CD14-positive monocyte (primary cell): Measurements from ENCODE around the gene KRTAP13-4. TPM values are rescaled to one million over a fixed set of nuclear protein-coding genes. Genes with fewer than 3 reads are reported as not detected.

Source experiments
- DNase-seq, 3 donors: peaks; one replicate each; pipeline ENCODE4 v3.0.0-alpha.2; 2011 to 2022
- H2AFZ ChIP-seq: 2 replicates; pipeline ENCODE4 v1.6.0; 2012; ENCODE audit warnings: mild to moderate bottlenecking, low read depth, low read length, inconsistent platforms; ENCODE audit not compliant: insufficient read depth, poor library complexity, severe bottlenecking
- H3K27ac ChIP-seq, 2 donors: 1 replicate in 1 of 2; 2 replicates in 1 of 2; pipeline ENCODE4 v1.5.1; 2012 to 2013; ENCODE audit warnings: low read length in 2 of 2, control low read depth in 1 of 2, inconsistent platforms in 1 of 2, low read depth in 1 of 2, mild to moderate bottlenecking in 1 of 2
- H3K27me3 ChIP-seq, 2 donors: one replicate each; pipeline versions ENCODE4 v1.6.0 to v1.6.1; 2011 to 2013; ENCODE audit warnings: low read length in 2 of 2; ENCODE audit not compliant: control insufficient read depth in 2 of 2, insufficient read depth in 2 of 2
- H3K36me3 ChIP-seq, 2 donors: replicated peaks in 1 of 2; 1 replicate in 1 of 2; 2 replicates in 1 of 2; pipeline versions ENCODE4 v1.5.1 to v1.6.1; 2012 to 2013; ENCODE audit warnings: low read length in 2 of 2, control low read depth in 1 of 2, inconsistent platforms in 1 of 2, mild to moderate bottlenecking in 1 of 2; ENCODE audit not compliant: insufficient read depth in 2 of 2, control insufficient read depth in 1 of 2
- H3K4me1 ChIP-seq, 2 donors: 1 replicate in 1 of 2; 2 replicates in 1 of 2; pipeline versions ENCODE4 v1.5.1 to v1.6.1; 2012 to 2013; ENCODE audit warnings: low read length in 2 of 2, control low read depth in 1 of 2, inconsistent platforms in 1 of 2, mild to moderate bottlenecking in 1 of 2, moderate library complexity in 1 of 2; ENCODE audit not compliant: insufficient read depth in 2 of 2, control insufficient read depth in 1 of 2
- H3K4me2 ChIP-seq: replicated peaks from 2 replicates; pipeline ENCODE3; 2012; ENCODE audit warnings: low read length, moderate library complexity, mild to moderate bottlenecking; ENCODE audit not compliant: poor library complexity, severe bottlenecking; ENCODE audit errors: extremely low read depth
- H3K4me3 ChIP-seq, 3 experiments: fragments of 200-600 bp in 1 of 3; sonication (generic) in 1 of 3; replicated peaks in 1 of 3; 1 replicate in 2 of 3; 2 replicates in 1 of 3; pipeline ENCODE4 v1.5.1; 2011 to 2013; ENCODE audit warnings: low read length in 3 of 3, mild to moderate bottlenecking in 3 of 3, control low read depth in 2 of 3, low read depth in 2 of 3, inconsistent platforms in 1 of 3, moderate library complexity in 1 of 3
- H3K79me2 ChIP-seq: 2 replicates; pipeline ENCODE4 v1.6.0; 2012; ENCODE audit warnings: mild to moderate bottlenecking, control low read depth, inconsistent platforms, low read length, moderate library complexity; ENCODE audit not compliant: insufficient read depth
- H3K9ac ChIP-seq: 2 replicates; pipeline ENCODE4 v1.6.0; 2017; ENCODE audit warnings: low read length, mild to moderate bottlenecking; ENCODE audit not compliant: insufficient read depth, poor library complexity, severe bottlenecking
- H3K9me3 ChIP-seq, 2 donors: replicated peaks in 1 of 2; 1 replicate in 1 of 2; 2 replicates in 1 of 2; pipeline versions ENCODE4 v1.5.1 to v1.6.1; 2012 to 2013; ENCODE audit warnings: low read length in 2 of 2, control low read depth in 1 of 2; ENCODE audit not compliant: control insufficient read depth in 1 of 2, insufficient read depth in 1 of 2
- H4K20me1 ChIP-seq: 2 replicates; pipeline ENCODE4 v1.6.0; 2012; ENCODE audit warnings: mild to moderate bottlenecking, low read length, control low read depth, moderate library complexity; ENCODE audit not compliant: insufficient read depth
- H3K27ac Mint-ChIP-seq, 7 donors: one replicate each; pipeline ENCODE4 v1.8.0; 2020; ENCODE audit warnings: mild to moderate bottlenecking in 7 of 7, mixed read lengths in 7 of 7, moderate library complexity in 6 of 7, inconsistent platforms in 2 of 7
- H3K27me3 Mint-ChIP-seq, 3 donors: one replicate each; pipeline ENCODE4 v1.8.0; 2021 to 2022; ENCODE audit warnings: low read depth in 3 of 3, mild to moderate bottlenecking in 3 of 3, mixed read lengths in 3 of 3, moderate library complexity in 3 of 3, inconsistent platforms in 1 of 3
- H3K36me3 Mint-ChIP-seq, 2 donors: one replicate each; pipeline ENCODE4 v1.8.0; 2020; ENCODE audit warnings: mixed read lengths in 2 of 2, inconsistent platforms in 1 of 2, mild to moderate bottlenecking in 1 of 2
- H3K4me1 Mint-ChIP-seq: one replicate; pipeline ENCODE4 v1.8.0; 2020; ENCODE audit warnings: mild to moderate bottlenecking, mixed read lengths
- H3K4me3 Mint-ChIP-seq, 2 donors: one replicate each; pipeline ENCODE4 v1.8.0; 2020; ENCODE audit warnings: mild to moderate bottlenecking in 2 of 2, mixed read lengths in 2 of 2, moderate library complexity in 1 of 2
- H3K9me3 Mint-ChIP-seq, 7 donors: one replicate each; pipeline ENCODE4 v1.8.0; 2020 to 2022; ENCODE audit warnings: mixed read lengths in 7 of 7, mild to moderate bottlenecking in 6 of 7, moderate library complexity in 6 of 7, inconsistent platforms in 2 of 7
- WGBS: methylation state at CpG from one replicate; pipeline ENCODE4 v1.1.5; 2013; ENCODE audit warnings: missing lambda C conversion rate; ENCODE audit not compliant: insufficient coverage; 5-methylcytosine and 5-hydroxymethylcytosine counted together
- intact Hi-C, 2 donors: fragments of 100-400 bp; cut with micrococcal nuclease; formaldehyde crosslinking; loops; one replicate each; pipeline versions ENCODE4 v1.15.0 to v1.15.1; 2023
- polyA plus RNA-seq, 3 donors: library from polyadenylated mRNA; depleted of rRNA in 1 of 3; unstranded in 2 of 3; stranded (reverse) in 1 of 3; fragments of 300-500 nt in 2 of 3; fragments of >200 nt in 1 of 3; fragmentation: Illumina TruSeq in 2 of 3; gene quantifications; 1 replicate in 2 of 3; 2 replicates in 1 of 3; pipeline ENCODE4 v1.2.3, GENCODE V29; 2012 to 2021
- TF ChIP-seq, protein P1 (sequence below): fragments of 200-600 bp; IDR thresholded peaks from one replicate; pipeline ENCODE4 v1.8.0; 2022; ENCODE audit warnings: antibody characterized with exemption, mild to moderate bottlenecking

The KRTAP13-4 gene
- polyA plus RNA-seq, 3 donors: not detected

- H3K79me2 ChIP-seq: no peaks in the 10 kb centered on the region
- WGBS: 67% methylated on average over 7 of the region's 14 CpGs
- H3K4me2 ChIP-seq: no peak overlapping the region
- peaks cover 0 to 5% of the 10 kb centered on the region in 2 donors for H3K9me3 ChIP-seq
- no peaks in the 10 kb centered on the region for H3K36me3 Mint-ChIP-seq
- intact Hi-C loops: no loop called here
- no peaks in the 10 kb centered on the region for H3K27me3 ChIP-seq
- no peak overlapping the region for H3K27ac ChIP-seq
- no peak overlapping the region for H3K9ac ChIP-seq
- H3K4me3 Mint-ChIP-seq: no peak overlapping the region
- no peak overlapping the region for H3K4me3 ChIP-seq
- H3K27me3 Mint-ChIP-seq: peaks cover 0 to 1% (median 1%) of the 10 kb centered on the region in 3 donors
- TF ChIP-seq, protein P1, sequence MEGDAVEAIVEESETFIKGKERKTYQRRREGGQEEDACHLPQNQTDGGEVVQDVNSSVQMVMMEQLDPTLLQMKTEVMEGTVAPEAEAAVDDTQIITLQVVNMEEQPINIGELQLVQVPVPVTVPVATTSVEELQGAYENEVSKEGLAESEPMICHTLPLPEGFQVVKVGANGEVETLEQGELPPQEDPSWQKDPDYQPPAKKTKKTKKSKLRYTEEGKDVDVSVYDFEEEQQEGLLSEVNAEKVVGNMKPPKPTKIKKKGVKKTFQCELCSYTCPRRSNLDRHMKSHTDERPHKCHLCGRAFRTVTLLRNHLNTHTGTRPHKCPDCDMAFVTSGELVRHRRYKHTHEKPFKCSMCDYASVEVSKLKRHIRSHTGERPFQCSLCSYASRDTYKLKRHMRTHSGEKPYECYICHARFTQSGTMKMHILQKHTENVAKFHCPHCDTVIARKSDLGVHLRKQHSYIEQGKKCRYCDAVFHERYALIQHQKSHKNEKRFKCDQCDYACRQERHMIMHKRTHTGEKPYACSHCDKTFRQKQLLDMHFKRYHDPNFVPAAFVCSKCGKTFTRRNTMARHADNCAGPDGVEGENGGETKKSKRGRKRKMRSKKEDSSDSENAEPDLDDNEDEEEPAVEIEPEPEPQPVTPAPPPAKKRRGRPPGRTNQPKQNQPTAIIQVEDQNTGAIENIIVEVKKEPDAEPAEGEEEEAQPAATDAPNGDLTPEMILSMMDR: no peak
- peaks cover 0 to 9% (median 0%) of the 10 kb centered on the region in 7 donors for H3K9me3 Mint-ChIP-seq
- no peaks in the 10 kb centered on the region for H4K20me1 ChIP-seq
- no peaks in the 10 kb centered on the region for H3K36me3 ChIP-seq
- H3K27ac Mint-ChIP-seq: no peak overlapping the region
- H3K4me1 Mint-ChIP-seq: no peaks in the 10 kb centered on the region
- H2AFZ ChIP-seq: no peak overlapping the region
- no peak for DNase-seq
- no peaks in the 10 kb centered on the region for H3K4me1 ChIP-seq
Measured at GRCh38 chr21:30408782-30409494, 21.1 kb upstream of the KRTAP13-4 start.

GRCh38 chr21:30415993-30416392 is 14.0 kb upstream of the KRTAP13-4 start:
- Histone ChIP-seq H3K9me3 (no peaks in the 10 kb centered on the region), H3K27me3 (no peaks in the 10 kb centered on the region), H4K20me1 (no peaks in the 10 kb centered on the region), H3K9ac (no peak overlapping the region), H3K4me2 (no peak overlapping the region), H3K27ac (no peak overlapping the region), H3K79me2 (no peaks in the 10 kb centered on the region), H3K4me1 (no peaks in the 10 kb centered on the region), H2AFZ (no peak overlapping the region), H3K4me3 (no peak overlapping the region), H3K36me3 (no peaks in the 10 kb centered on the region)
- no peak for DNase-seq
- WGBS: 80% methylated on average over 2 of the region's 5 CpGs
- no peaks in the 10 kb centered on the region for H3K36me3 Mint-ChIP-seq
- H3K27me3 Mint-ChIP-seq: no peaks in the 10 kb centered on the region
- TF ChIP-seq, protein P1: no peak
- H3K9me3 Mint-ChIP-seq: peaks cover 0 to 5% (median 4%) of the 10 kb centered on the region in 7 donors
- H3K4me3 Mint-ChIP-seq: no peak overlapping the region
- H3K4me1 Mint-ChIP-seq: no peaks in the 10 kb centered on the region
- intact Hi-C loops: no loop called here
- no peak overlapping the region for H3K27ac Mint-ChIP-seq
